ENCODE data around the gene PPHLN1. TPM values are rescaled to one million over a fixed set of nuclear protein-coding genes. Genes with fewer than 3 reads are reported as not detected.

Gene PPHLN1
- total RNA-seq, 4 donors from 2014 or later, result 42.0 to 74.3 (median 48.9) TPM

DNA sequence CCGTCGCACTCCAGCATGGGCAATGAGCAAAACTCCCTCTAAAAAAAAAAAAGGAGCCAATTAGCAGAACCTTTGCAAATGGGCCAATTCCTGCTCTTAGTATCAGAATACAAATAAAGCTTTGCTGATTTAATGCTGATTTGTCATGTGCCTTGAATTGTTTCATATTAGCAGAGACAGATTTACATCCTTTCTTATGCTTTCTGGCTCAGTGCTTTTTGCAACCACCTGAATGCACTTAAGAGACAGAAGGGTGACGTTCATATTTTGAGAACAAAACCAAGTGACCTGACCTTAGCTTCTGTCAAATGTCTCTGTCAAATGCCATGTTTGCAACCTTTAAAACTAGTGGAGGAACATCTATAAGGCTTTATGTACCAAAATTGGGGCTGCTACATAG lies 44.1 kb upstream of the PPHLN1 start:
- Histone ChIP-seq H3K27ac (no peak overlapping the region), H3K36me3 (no peaks in the 10 kb centered on the region), H3K4me3 (no peak overlapping the region), H3K4me1 (no peaks in the 10 kb centered on the region), H3K9me3 (no peaks in the 10 kb centered on the region), H3K27me3 (no peaks in the 10 kb centered on the region)
- TF ChIP-seq POLR2A (IDR thresholded peaks at IDR 0.05) (no peak), POLR2AphosphoS5 (IDR thresholded peaks at IDR 0.05) (no peak)
- TF ChIP-seq, protein P1, sequence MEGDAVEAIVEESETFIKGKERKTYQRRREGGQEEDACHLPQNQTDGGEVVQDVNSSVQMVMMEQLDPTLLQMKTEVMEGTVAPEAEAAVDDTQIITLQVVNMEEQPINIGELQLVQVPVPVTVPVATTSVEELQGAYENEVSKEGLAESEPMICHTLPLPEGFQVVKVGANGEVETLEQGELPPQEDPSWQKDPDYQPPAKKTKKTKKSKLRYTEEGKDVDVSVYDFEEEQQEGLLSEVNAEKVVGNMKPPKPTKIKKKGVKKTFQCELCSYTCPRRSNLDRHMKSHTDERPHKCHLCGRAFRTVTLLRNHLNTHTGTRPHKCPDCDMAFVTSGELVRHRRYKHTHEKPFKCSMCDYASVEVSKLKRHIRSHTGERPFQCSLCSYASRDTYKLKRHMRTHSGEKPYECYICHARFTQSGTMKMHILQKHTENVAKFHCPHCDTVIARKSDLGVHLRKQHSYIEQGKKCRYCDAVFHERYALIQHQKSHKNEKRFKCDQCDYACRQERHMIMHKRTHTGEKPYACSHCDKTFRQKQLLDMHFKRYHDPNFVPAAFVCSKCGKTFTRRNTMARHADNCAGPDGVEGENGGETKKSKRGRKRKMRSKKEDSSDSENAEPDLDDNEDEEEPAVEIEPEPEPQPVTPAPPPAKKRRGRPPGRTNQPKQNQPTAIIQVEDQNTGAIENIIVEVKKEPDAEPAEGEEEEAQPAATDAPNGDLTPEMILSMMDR (IDR thresholded peaks at IDR 0.05), result no peak
- DNase-seq (ENCODE audit: low spot score in 2 of 2), result no peak
- WGBS, result 85% methylated on average over 3 of the region's 3 CpGs

DNA sequence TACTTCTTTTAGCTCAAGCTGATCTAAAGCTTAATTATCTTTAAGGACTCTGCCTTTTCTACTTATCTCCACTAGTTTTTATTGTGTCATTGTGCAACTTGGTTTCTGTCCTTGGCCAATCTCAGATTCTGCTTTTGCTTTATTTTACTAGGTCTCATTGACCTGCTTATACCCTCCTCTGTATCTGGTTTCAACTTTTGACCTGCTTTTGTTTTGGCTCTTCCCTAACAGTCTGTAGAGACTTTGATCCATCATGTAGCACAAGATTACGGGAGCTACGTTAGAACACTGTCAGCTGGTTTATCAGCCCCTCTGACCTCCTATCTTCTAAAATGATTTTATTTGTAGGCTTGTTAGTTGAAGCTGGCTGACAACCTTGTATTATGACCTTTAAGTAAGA lies 43.7 kb upstream of the PPHLN1 start:
- TF ChIP-seq EP300 (IDR thresholded peaks at IDR 0.05) (no peak), POLR2AphosphoS5 (IDR thresholded peaks at IDR 0.05) (no peak), POLR2A (IDR thresholded peaks at IDR 0.05) (no peak)
- TF ChIP-seq, protein P1 (IDR thresholded peaks at IDR 0.05), result no peak
- Histone ChIP-seq H3K4me1 (no peaks in the 10 kb centered on the region), H3K27me3 (no peaks in the 10 kb centered on the region), H3K4me3 (no peak overlapping the region), H3K36me3 (no peaks in the 10 kb centered on the region), H3K27ac (no peak overlapping the region), H3K9me3 (no peaks in the 10 kb centered on the region)
- no peak for DNase-seq (ENCODE audit: low spot score in 2 of 2)
- 89% methylated on average over 2 of the region's 2 CpGs for WGBS

DNA sequence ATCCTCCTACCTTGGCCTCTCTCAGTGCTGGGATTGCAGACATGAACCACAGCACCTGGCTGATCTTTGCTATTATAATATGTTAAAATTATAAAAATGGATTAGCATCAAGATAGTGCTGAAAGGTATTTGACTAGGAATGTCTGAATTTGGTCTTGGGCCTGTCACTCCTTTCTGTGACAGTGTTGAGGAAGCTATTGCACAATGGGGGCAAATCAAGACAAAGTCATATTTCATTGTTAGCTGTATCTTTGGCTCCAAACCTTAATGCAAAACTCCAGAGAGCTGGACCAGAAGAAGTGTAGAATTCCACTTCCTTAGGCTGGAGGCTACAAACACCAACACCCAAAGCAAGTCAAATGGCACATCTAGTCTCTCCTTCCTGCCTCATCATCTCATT lies 42.2 kb upstream of the PPHLN1 start:
- TF ChIP-seq, protein P1 (IDR thresholded peaks at IDR 0.05), result no peak
- no peak for TF ChIP-seq POLR2AphosphoS5 (IDR thresholded peaks at IDR 0.05)
- TF ChIP-seq POLR2A (IDR thresholded peaks at IDR 0.05), result no peak
- no peak for TF ChIP-seq EP300 (IDR thresholded peaks at IDR 0.05)
- no peaks in the 10 kb centered on the region for H3K36me3 ChIP-seq
- DNase-seq (ENCODE audit: low spot score in 2 of 2), result no peak
- no peak overlapping the region for H3K27ac ChIP-seq
- H3K4me1 ChIP-seq, result no peaks in the 10 kb centered on the region
- no peaks in the 10 kb centered on the region for H3K9me3 ChIP-seq
- H3K27me3 ChIP-seq, result no peaks in the 10 kb centered on the region
- H3K4me3 ChIP-seq, result no peak overlapping the region

DNA sequence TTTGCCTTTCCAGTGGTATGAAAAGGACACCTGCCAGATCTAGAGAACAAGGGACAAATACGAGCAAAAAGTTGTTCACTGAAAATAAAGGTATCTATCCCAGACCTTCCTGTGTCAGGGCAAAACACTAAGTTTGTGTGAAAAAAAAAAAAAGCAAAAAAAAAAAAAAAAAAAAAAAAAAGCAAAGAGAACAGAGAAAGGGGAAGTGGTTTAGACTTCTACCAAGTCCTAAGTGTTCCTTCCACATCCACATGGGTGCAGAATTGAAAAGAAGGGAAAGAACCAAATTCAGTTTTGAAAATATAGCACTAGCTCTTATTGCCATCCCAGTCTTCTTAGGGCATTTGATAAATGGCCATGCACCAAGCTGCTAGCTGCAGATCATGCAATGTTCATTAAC lies 41.8 kb upstream of the PPHLN1 start:
- Histone ChIP-seq H3K4me1 (no peaks in the 10 kb centered on the region), H3K9me3 (no peaks in the 10 kb centered on the region), H3K4me3 (no peak overlapping the region), H3K27ac (no peak overlapping the region), H3K27me3 (no peaks in the 10 kb centered on the region), H3K36me3 (no peaks in the 10 kb centered on the region)
- TF ChIP-seq, protein P1 (IDR thresholded peaks at IDR 0.05), result no peak
- TF ChIP-seq POLR2AphosphoS5 (IDR thresholded peaks at IDR 0.05) (no peak), EP300 (IDR thresholded peaks at IDR 0.05) (no peak), POLR2A (IDR thresholded peaks at IDR 0.05) (no peak)
- 82% methylated on average over 1 of the region's 1 CpG for WGBS
- DNase-seq (ENCODE audit: low spot score in 2 of 2), result no peak

DNA sequence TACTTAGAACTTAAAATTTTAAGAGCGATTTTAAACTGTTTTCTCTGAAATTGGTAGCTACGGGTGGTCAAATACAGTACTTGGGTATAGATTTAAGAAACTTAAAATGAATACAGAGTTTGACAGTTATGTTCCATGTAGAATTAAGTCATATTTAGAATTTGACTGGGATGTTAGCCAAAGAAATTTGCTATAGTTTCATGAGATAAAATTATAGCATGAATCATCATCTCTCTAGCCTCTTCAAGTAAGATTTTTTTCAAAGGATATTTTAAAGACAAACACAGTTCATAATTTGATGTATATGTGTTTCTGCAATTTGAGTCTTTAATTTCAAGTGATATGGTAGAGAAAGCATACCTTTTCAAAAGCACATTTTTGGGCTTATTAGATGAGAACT lies 41.1 kb upstream of the PPHLN1 start:
- H3K27ac ChIP-seq, result no peak overlapping the region
- no peaks in the 10 kb centered on the region for H3K4me1 ChIP-seq
- H3K4me3 ChIP-seq, result no peak overlapping the region
- H3K9me3 ChIP-seq, result no peaks in the 10 kb centered on the region
- WGBS, result 67% methylated on average over 2 of the region's 2 CpGs
- no peaks in the 10 kb centered on the region for H3K27me3 ChIP-seq
- H3K36me3 ChIP-seq, result no peaks in the 10 kb centered on the region
- no peak for TF ChIP-seq EP300 (IDR thresholded peaks at IDR 0.05)
- TF ChIP-seq, protein P1 (IDR thresholded peaks at IDR 0.05), result no peak
- no peak for TF ChIP-seq POLR2AphosphoS5 (IDR thresholded peaks at IDR 0.05)
- no peak for TF ChIP-seq POLR2A (IDR thresholded peaks at IDR 0.05)
- no peak for DNase-seq (ENCODE audit: low spot score in 2 of 2)
